Left lobe of liver (tissue), 2 donors: ENCODE results near the gene DZANK1. TPM values are rescaled to one million over a fixed set of nuclear protein-coding genes. Genes with fewer than 3 reads are reported as not detected.
"Not testable (repeated sequence)": the region's sequence is repeated elsewhere in the genome, so short reads cannot be mapped to it uniquely, and the experiment has no call there.

ENCODE experiments used
- ATAC-seq: fragments of 200-7000 bp; cut with Tn5 transposase; one replicate; pipeline ENCODE4 v1.9.1; 2020; ENCODE audit warnings: mild to moderate bottlenecking, moderate library complexity
- DNase-seq: peaks from one replicate; pipeline ENCODE4 v3.0.0-alpha.2; 2020; ENCODE audit warnings: low spot score
- total RNA-seq: library from RNA; stranded (reverse); gene quantifications from one replicate; pipeline ENCODE4 v1.2.1, GENCODE V29; 2021
- donor health status: DM: no; HTN: no; CAD: no; lungs with moderate emphysema.
- donor health status: DM: no; HTN: yes; CAD: no.

The DZANK1 gene
- total RNA-seq, 1 donor from 2014 or later: 0.55 TPM

DNA sequence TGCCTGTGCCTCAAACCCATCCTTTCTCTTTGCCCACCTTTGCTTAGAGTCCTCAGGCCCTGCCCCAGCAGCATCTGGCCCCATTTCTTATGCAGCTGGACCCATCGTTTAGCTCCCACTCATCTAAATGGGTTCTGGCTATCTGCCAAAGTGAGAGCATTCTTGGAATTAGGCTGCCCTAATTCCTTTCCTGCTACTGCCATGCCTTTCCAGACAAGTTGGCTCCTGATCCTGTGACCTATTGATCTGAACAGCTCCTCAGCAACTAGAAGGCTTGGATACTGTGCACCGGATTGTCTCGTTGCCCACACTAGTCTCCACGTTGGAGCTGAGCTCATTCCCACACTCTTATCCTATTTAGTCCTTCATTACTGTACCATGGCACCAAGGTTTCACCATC lies 22.9 kb downstream of the DZANK1 start:
- ATAC-seq (no peak), DNase-seq (no peak)

DNA sequence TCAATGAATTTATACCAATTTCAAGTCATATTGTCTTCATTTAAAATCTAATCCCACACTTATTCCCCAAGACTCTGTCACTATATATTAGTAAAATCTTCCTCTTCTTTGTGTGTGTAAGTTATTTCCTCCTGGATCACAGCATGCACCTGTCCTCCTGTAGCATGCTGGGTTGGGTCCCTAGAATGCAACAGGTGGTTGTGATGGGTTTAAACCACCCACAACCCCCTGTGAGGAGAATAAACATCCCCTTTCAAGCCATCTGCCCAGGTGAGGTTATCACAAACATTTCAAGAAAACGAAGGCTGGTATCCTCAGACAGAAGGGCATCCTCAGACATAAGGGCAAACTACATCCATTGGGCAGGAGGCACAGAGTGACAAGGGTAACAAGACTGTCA lies 26.4 kb downstream of the DZANK1 start:
- ATAC-seq: no peak
- DNase-seq: no peak

DNA sequence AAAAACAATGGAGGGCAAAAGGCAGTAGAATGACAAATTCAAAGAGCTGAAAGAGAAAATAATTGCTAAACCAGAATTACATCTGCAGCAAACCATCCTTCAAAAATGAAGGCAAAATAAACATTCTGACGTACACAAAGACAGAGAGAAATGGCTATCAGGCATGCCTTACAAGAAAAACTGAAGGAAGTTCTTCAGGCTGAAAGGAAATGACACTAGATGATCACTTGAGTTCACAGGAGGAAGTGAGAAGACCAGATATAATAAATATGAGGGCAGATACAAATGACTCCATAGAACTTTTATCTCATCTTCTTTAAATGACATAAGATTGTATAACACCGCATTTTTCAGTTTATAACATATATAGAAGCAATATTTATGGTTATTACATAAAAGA lies 30.0 kb downstream of the DZANK1 start:
- ATAC-seq (no peak), DNase-seq (no peak)

DNA sequence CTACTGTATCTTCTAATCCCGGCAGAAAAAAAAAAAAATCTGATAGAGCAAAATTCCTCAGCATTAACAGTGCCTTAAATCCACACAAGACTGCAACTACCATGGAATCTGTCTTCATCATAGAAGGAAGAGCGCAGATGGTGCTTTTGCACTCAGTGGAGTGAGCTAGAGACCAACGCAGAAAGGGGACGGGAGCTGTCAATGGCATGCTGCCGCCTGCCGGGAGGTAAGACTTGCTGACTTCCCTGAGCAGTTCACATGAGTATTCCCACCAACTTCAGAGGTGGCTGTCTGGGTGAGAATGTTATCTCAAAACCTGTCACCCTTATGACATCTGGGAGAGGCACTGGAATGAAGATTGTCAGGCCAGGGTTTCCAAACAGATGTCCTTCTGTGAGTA lies 35.6 kb downstream of the DZANK1 start:
- DNase-seq (no peak), ATAC-seq (peak; percentile 43)

DNA sequence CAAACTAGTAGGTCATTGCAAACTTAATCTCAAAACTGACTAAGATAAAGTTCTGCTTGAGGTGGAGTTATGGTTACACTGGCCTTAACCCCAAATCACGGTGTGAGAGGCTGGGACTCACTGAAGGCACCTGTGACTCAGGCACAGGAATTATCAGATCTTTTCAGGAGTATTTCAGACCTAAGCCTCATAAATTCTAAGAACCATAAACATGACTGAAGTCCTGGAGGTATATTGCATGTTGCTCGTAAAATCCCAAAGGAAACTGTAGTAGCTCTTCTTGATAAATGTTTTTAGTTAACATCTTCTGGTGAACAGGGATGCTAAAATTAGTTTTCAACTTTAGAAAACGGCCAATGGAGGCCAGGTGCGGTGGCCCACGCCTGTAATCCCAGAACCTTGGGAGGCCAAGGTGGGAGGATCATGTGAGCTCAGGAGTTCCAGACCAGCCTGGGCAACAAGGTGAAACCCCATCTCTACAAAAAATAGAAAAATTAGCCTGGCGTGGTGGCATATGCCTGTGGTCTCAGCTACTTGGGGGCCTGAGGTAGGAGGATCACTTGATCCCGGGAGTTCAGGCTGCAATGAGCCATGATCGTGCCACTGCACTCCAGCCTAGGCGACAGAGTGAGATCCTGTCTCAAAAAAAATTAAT lies 36.5 kb downstream of the DZANK1 start:
- ATAC-seq (no peak), DNase-seq (no peak)

DNA sequence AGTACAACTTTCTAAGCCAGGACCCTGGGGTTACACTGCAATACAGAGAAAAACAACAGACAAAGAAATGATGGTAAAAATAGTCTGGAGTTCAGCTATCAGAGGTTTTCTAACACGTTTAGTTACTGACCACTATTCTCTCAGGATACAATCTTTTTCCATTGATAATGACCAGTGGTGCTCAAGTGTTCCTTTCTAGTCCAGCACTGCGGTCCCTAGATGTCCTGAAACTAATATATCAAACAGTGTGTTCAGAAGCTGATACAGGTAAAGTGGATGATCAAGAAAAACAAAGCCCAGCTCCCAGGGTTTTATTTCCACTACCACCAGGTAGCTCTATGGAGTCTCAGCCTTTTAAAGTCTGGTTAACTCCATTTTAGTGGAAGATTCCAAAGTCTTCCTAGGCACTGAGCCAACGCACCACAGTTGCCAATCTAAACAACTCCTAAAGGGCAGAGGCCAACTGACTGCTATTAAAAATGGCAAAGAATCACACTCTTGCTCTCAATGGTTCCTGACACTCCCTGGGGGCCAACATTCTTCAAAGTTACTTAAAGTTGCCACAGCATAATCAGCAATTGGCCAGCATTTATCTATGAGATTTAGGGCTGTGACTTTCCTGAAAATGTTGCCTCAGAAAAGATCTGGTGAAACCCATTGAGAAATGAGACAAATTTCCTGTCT lies 38.2 kb downstream of the DZANK1 start:
- ATAC-seq: peak; percentile 95
- DNase-seq: peak; percentile 87

DNA sequence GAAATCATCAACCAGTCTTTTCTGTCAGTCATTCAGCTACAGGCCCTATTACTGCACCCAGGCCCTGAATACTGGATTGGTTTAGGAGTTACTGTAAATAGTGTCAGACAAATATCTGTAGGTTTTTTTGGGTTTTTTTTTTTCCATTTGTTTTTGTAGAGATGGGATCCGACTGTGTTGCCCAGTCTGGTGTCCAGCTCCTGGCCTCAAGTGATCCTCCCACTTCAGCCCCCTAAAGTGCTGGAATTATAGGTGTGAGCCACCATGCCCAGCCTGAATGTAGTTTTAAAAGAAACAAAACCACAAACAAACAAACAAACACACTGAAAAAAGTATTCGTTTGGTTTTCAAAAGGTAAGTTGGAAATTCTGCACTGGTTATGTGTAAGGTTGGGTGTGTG lies 39.6 kb downstream of the DZANK1 start:
- ATAC-seq (no peak), DNase-seq (no peak)

DNA sequence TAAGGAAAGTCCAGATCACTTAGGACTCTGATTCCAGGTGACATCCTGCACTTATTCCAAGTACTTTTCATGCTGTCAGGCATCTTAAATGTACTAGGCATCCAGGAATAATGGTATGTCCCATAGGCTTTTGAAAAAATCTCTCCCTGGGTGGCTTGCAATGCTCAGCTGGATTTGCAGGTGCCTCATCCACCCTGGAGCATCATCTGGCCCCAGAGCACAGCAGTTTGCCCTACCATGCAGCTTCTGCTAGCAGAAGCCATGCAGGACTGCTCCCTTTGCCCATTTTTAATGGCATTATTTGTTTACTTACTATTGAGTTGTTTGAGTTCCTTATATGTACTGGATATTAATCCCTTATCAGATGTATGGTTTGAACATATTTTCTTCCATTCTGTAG lies 45.2 kb downstream of the DZANK1 start:
- DNase-seq (no peak), ATAC-seq (no peak)

DNA sequence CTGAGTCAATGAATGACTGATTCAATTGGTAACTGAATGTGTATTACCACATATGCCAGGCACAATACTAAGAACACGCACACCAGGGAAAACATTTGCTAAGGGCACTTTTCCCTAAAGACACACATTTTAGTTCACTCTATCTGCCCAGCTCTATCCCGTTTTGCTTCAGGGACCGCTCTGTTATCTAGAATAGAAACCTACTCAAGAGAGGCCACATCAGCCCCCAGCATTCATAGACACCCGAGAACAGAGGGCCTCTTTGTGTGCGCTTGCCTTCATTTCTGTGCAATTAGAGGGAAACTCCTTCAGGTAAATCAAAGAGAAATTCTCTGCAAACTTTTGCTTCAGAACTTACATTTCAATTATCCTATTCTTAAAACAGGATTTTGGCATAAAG lies 50.3 kb downstream of the DZANK1 start:
- DNase-seq: no peak
- no peak for ATAC-seq

DNA sequence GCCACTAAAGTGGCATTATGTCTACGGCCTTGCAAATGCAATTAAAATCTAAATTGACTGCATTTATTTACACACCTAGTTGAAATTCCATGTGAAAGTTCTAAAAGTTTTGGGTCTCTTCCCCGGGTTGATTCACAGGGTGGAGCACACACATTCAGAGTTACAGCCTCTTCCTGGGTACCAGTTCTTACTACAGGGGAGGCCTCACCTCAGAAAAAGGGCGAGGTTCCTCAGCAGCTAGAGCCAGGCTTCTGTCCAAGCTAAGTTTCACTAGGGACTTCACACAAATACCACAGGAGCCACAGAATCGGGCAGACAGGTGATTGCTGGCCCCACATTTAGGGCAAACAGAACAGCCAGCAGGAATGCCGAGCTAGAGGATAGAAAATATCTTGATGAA lies 52.7 kb downstream of the DZANK1 start:
- no peak for DNase-seq
- no peak for ATAC-seq

DNA sequence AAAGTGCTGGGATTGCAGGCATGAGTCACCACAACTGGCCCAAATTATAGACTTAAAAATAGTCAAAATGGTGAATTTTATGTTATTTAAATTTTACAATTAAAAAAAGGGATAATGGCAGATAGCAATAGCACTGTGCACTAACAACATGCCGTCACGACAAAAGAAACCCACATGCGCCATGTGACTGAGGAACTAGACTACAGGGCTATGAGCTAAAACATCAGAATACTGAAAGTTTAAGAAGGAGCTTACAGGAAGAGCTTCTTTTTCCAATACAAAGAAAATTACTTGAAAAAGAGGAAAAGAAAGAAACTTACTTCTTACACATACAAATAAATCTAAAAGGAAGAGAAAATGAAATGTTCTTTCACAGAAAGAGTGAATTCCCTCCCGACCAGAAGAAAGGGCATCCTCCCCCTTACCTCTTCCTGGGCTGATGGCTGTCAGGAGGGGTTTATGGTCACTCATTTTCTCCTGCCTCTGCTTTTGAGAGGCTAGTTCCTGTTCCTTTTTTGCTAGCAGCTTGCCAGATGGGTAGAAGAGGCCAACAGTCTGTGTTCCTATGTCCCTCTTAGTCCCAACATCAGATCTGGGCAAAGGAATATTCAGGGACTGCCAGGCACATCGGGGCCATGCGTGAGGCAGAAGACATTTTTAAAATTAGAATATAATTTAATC lies 54.5 kb downstream of the DZANK1 start:
- DNase-seq (no peak), ATAC-seq (no peak)

DNA sequence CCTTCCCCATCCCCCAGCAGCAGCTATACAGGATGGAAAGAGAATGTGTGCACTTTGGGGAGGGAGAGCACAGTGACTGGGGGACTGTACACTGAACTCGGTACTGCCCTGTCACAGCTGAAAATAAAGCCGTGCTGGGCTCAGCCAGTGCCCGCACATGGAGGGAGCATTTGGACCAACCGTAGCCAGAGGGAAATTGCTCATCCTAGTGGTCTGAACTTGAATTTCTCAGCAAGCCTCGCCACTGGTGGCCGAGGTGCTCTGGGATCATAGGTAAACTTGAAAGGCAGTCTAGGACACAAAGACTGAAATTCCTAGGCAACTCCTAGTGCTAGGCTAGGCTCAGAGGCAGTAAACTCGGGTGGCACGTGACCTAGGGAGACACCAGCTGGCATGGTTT lies 61.0 kb downstream of the DZANK1 start:
- ATAC-seq: no peak
- no peak for DNase-seq

DNA sequence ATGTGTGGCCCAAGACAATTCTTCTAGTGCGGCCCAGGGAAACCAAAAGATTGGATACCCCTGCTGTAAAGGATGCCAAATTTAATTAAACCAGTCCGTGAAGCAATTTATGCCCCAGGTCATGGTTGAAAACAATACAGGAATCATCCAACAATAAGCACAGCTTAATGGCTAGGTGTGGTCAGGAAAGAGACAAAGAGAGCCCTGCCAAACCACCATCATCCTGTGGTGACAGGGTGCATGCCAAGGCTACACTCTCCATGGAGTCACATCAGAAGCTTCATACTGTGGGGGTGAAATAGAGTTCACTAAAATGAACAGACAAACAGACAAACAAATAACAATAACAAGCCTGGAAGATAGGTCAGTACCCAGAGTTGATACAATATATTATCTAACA lies 62.7 kb downstream of the DZANK1 start:
- no peak for ATAC-seq
- DNase-seq: no peak

DNA sequence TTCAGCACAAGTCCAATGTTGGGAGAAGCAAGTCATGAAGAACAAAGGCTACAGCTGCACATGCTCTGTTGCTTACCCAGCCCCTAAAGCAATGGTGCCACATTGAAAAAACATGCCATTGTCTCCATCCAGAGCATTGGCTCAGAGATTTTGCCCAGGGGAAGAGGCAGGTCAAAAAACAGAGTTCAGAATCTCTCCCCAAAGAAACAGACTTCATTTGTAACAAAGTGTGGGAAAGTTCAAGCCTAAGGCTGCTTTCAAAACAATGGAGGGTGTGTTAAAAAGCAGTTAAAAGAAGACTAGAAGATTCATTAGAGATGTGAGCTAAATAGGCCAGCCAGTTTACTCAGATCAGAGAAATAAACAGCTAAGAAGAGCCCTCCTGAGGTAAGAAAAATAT lies 63.6 kb downstream of the DZANK1 start:
- ATAC-seq (no peak), DNase-seq (no peak)

DNA sequence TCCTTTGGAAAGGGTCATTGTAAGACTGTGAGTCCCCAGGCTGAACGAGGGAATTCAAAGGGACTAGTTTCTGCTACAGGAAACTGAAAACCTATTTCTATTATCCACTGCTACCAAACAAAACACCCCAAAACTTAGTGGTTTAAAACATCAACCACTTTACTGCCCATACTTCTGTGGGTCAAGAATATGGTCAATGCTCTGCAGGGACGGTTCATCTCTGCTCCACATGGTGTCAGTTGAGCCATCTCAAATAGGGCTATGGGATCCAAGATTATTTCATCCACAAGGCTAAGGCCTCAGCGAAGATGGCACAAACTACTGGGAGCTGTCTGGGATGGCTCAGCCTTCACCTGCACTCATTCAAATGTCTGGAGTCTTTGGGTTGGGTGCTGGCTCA lies 65.5 kb downstream of the DZANK1 start:
- ATAC-seq (no peak), DNase-seq (no peak)

DNA sequence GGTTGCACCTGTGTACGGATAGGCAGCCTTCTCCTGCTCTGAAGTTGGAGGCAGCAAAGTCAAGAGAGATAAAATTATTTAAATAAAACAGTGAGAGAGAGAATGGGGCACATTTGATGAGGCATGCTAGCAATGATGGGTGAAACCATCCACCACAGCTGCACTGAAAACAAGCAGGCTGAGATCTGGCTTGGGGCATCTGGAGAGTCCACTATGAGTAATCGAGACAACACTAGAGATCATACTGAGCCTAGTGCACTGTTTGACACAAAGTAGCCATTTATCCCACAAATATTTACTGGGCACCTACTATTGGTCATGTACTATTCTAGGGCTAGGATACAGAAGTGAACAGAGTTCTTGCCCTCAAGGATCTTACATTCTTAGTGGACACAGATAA lies 66.4 kb downstream of the DZANK1 start:
- DNase-seq: no peak
- ATAC-seq: no peak

DNA sequence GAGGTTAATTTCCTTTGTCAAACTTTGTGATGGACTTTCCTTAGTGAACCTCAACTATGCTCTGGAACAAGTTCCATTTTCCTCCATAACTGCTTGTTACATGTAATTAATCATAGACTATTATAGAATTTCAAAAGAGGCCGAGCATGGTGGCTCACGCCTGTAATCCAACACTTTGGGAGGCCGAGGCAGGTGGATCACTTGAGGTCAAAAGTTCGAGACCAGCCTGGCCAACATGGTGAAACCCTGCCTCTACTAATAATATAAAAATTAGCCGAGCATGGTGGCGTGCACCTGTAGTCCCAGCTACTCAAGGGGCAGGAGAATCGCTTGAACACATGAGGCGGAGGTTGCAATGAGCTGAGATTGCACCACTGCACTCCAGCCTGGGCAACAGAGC lies 68.1 kb downstream of the DZANK1 start:
- not testable (repeated sequence) for ATAC-seq, DNase-seq

DNA sequence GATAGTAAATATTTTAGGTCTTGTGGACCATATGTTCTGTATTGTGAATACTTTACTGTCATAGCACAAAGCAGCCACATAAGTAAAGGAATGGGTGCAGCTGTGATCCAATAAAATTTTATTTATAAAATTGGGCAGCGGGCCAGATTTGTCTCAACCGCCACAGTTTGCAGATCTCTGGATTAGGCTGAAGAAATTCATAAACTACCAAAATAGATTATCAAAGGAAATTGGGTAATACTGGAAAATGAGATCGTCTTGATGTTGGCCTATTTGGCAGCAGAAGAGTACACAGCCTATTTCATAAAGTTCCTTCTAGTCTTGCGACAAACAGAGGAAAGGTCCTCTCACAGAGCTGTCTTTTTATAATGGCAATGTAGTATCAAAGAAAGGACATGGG lies 69.8 kb downstream of the DZANK1 start:
- ATAC-seq (no peak), DNase-seq (no peak)

DNA sequence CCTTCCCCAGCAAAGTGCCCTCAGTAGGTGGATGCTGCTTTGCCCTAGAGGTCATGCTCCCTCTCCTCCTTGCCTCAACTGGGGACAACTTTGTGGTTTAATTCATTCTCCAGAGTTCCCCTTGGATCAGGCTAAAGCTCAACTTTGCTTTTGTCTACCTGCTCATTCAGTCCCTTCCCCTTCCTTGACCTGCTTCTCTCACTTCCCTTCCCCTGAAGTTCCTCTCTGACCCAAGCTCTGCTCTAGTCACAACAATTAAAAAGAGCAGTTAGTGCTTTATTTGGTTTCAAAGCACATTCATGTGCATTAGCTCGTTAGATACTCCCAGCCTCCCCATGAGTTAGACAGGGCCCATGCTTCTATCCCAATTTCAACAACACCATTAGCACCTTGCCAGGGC lies 71.3 kb downstream of the DZANK1 start:
- ATAC-seq (no peak), DNase-seq (no peak)

DNA sequence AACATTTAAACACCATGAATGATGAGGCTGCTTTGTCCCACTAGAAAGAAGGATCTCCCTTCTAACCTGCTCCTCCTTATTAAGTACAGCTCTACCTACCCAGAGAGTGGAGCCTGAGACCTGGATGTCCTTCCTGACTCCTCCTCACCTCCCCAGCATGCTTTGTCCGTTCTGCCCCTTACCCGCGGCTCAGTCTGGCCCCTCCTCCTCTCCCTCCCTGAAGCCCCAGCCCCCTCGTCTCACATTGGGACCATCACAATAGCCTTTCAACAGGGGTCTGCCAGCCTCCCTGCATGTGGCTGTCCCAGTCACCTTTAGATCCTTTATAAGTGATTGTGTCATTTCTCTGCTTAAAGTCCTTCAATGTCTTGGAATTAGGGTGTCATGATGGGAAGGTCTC lies 72.5 kb downstream of the DZANK1 start:
- no peak for ATAC-seq
- DNase-seq: no peak

DNA sequence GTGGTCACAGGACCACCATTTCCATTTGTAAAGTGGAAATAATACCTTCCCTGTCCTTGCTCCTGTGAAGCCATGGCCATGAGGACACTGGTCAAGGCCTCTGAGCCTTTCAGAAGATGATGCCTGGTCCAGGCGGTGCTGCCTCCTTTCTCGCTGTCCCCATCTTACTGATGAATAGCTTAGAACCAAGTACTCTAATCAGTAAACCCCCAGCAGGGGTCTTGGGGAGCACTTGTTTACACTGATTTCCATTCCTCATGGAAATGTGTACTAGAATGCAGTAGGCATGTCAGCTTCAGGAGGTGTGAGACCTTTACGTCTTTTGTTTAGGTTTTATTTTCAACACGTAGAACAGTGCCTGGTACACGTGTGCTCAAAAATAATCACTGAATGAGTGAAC lies 75.1 kb downstream of the DZANK1 start:
- DNase-seq (no peak), ATAC-seq (no peak)

DNA sequence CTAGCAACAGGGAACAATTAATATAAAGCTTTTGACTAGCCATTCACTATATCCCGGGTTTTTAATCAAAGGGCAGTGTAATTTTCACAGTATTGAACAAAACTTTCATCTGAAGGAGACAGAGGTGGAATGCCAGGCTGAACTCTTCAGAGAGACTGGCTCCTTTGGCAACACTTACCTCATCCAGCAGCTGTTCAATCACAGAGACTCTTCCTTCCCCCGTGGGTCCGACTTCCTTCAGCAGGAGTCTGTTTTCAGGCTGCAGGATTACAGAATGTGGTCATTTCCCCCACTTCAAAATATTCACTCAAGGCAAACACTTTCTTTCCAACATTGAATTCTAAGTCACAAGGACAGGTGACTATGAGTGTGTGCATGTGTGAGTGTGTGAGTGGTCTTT lies 76.6 kb downstream of the DZANK1 start:
- DNase-seq (no peak), ATAC-seq (no peak)

DNA sequence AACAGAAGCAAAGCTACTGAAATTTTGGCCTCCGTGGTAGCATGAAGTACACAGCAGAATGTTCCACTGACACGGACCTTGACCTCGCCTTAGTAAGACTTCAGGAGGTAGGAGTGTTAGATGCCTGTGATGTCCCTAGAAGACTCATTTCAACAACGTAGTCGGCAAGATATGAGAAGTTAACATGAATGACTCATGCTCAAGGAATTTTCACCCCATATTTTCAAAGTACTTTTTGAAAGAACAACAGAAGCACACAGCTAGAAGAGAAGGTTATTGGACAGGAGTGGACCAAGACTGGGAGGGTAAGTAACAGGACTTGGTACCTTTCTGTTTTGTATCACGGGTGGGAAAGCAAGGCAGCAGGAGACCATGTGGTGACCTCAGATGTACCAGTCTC lies 78.0 kb downstream of the DZANK1 start:
- no peak for ATAC-seq
- no peak for DNase-seq
